ENCODE measurements around the gene AUP1.

DNA sequence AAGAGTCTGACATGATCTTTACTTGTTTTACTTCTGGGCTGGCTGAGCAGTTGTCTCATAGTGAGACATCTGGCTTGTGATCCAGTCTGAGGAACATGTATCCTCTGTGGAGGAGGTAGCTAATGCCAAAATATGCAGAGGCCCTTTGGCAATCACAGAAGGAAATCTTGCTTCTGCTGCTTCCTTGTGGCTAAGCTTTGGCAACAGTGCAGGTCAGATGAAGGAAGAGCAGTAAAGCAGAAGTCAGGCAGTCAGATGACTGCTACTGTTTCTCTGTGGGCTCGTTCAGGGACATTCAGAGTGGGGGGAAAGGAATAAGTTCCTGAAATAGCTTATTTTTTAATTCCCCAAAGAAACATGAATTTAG is 47.3 kb upstream of the AUP1 start:
- TF ChIP-seq POLR2A (IDR thresholded peaks at IDR 0.05): no peak
- TF ChIP-seq, protein P1, sequence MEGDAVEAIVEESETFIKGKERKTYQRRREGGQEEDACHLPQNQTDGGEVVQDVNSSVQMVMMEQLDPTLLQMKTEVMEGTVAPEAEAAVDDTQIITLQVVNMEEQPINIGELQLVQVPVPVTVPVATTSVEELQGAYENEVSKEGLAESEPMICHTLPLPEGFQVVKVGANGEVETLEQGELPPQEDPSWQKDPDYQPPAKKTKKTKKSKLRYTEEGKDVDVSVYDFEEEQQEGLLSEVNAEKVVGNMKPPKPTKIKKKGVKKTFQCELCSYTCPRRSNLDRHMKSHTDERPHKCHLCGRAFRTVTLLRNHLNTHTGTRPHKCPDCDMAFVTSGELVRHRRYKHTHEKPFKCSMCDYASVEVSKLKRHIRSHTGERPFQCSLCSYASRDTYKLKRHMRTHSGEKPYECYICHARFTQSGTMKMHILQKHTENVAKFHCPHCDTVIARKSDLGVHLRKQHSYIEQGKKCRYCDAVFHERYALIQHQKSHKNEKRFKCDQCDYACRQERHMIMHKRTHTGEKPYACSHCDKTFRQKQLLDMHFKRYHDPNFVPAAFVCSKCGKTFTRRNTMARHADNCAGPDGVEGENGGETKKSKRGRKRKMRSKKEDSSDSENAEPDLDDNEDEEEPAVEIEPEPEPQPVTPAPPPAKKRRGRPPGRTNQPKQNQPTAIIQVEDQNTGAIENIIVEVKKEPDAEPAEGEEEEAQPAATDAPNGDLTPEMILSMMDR (IDR thresholded peaks at IDR 0.05): no peak

Data from breast epithelium (tissue), 3 donors.